Right cardiac atrium (tissue), 5 donors: ENCODE measurements around the gene B3GNT7. TPM values are rescaled to one million over a fixed set of nuclear protein-coding genes. Genes with fewer than 3 reads are reported as not detected.

ENCODE experiments used
- ATAC-seq, 2 donors: fragments of 200-7000 bp; cut with Tn5 transposase; one replicate each; pipeline versions ENCODE4 v1.8.0 to v1.9.1; 2020; ENCODE audit warnings: moderate library complexity in 2 of 2, mild to moderate bottlenecking in 1 of 2
- DNase-seq, 3 donors: peaks; one replicate each; pipeline ENCODE4 v3.0.0-alpha.2; 2020
- H3K27ac ChIP-seq: one replicate; pipeline ENCODE4 v1.5.1; 2013; ENCODE audit warnings: mild to moderate bottlenecking, low read length, control low read depth, moderate library complexity
- H3K27me3 ChIP-seq: one replicate; pipeline ENCODE4 v1.6.1; 2013; ENCODE audit not compliant: control insufficient read depth, insufficient read depth
- H3K4me1 ChIP-seq: one replicate; pipeline ENCODE4 v1.6.1; 2013; ENCODE audit warnings: low read length; ENCODE audit not compliant: control insufficient read depth, insufficient read depth
- H3K4me3 ChIP-seq: one replicate; pipeline ENCODE4 v1.5.1; 2013; ENCODE audit warnings: low read length, control low read depth
- H3K9me3 ChIP-seq: one replicate; pipeline ENCODE4 v1.6.1; 2013; ENCODE audit warnings: low read length; ENCODE audit not compliant: control insufficient read depth
- WGBS: extraction: QIAGEN DNeasy Blood & Tissue Kit; methylation state at CpG from one replicate; pipeline ENCODE4 v1.1.7; 2013; 5-methylcytosine and 5-hydroxymethylcytosine counted together
- intact Hi-C, 4 donors: fragments of 100-400 bp; cut with DNase I; formaldehyde crosslinking; loops; one replicate each; pipeline versions ENCODE4 v1.11.0 to v1.14.0; 2022 to 2023
- polyA plus RNA-seq: library from polyadenylated mRNA; stranded (reverse); fragments of 200-250 nt; gene quantifications from one replicate; pipeline ENCODE4 v1.2.3, GENCODE V29; 2013
- total RNA-seq, 4 donors: library from RNA; stranded (reverse); fragmentation: NEBNext Ultra II Directional; extraction: Animal tissue kit (Norgen Biotek cat#: 25700); gene quantifications; one replicate each; pipeline ENCODE4 v1.2.1, GENCODE V29; 2021
- donor health status: healthy with polysubstance abuse.
- donor health status: DM: no; HTN: yes; CAD: no.
- donor health status: DM: no; HTN: no; CAD: no.
- donor health status: DM: no; HTN: yes; CAD: no; lungs with severe emphysema.
- donor health status: DM: yes; HTN: yes; CAD: no.

The B3GNT7 gene
- total and polyA plus RNA-seq, 5 donors = 2.5 to 7.3 (median 5.9) TPM

GRCh38 chr2:231387904-231388724, 7.4 kb upstream of the B3GNT7 start:
- H3K9me3 ChIP-seq = no peaks in the 10 kb centered on the region
- ATAC-seq (peak; percentile 59 to 62), DNase-seq (peak; percentile 46 to 80 (median 79))
- H3K4me3 ChIP-seq = no peak overlapping the region
- no peaks in the 10 kb centered on the region for H3K4me1 ChIP-seq
- no peak overlapping the region for H3K27ac ChIP-seq
- H3K27me3 ChIP-seq = no peaks in the 10 kb centered on the region
- intact Hi-C loops = no loop called here
- WGBS = 58% methylated on average over 26 of the region's 26 CpGs

- no peaks in the 10 kb centered on the region for H3K9me3 ChIP-seq
- intact Hi-C loops = no loop called here
- H3K27ac ChIP-seq = no peak overlapping the region
- H3K4me3 ChIP-seq = no peak overlapping the region
- no peaks in the 10 kb centered on the region for H3K4me1 ChIP-seq
- no peaks in the 10 kb centered on the region for H3K27me3 ChIP-seq
- 90% methylated on average over 15 of the region's 15 CpGs for WGBS
- ATAC-seq = no peak
- no peak for DNase-seq
These were observed 6.7 kb upstream of the B3GNT7 start for GRCh38 chr2:231388725-231389346.

GRCh38 chr2:231390667-231391066, 4.8 kb upstream of the B3GNT7 start:
- no peaks in the 10 kb centered on the region for H3K9me3 ChIP-seq
- ATAC-seq (no peak), DNase-seq (peak in 1 of 3 donors; percentile 49)
- H3K27ac ChIP-seq = no peak overlapping the region
- 71% methylated on average over 8 of the region's 8 CpGs for WGBS
- intact Hi-C loops = loop anchor here in 1 of 4 donors (10.0 kb wide), 1 partner anchor 96 kb away; no protein-coding TSS in a partner anchor
- H3K27me3 ChIP-seq = no peaks in the 10 kb centered on the region
- H3K4me1 ChIP-seq = no peaks in the 10 kb centered on the region
- no peak overlapping the region for H3K4me3 ChIP-seq

- intact Hi-C loops = loop anchor here in 1 of 4 donors (10.0 kb wide), 1 partner anchor 97 kb away; no protein-coding TSS in a partner anchor
- Histone ChIP-seq H3K9me3 (no peaks in the 10 kb centered on the region), H3K27me3 (no peaks in the 10 kb centered on the region), H3K4me1 (no peaks in the 10 kb centered on the region), H3K4me3 (no peak overlapping the region), H3K27ac (no peak overlapping the region)
- DNase-seq = peak in 1 of 3 donors; percentile 18
- 78% methylated on average over 7 of the region's 7 CpGs for WGBS
- no peak for ATAC-seq
These were observed 3.5 kb upstream of the B3GNT7 start for GRCh38 chr2:231391981-231392380.

- ATAC-seq = no peak
- no peaks in the 10 kb centered on the region for H3K9me3 ChIP-seq
- H3K27ac ChIP-seq = no peak overlapping the region
- no peaks in the 10 kb centered on the region for H3K4me1 ChIP-seq
- intact Hi-C loops = loop anchor here in 1 of 4 donors (10.0 kb wide), 1 partner anchor 98 kb away; no protein-coding TSS in a partner anchor
- peak in 1 of 3 donors; percentile 14 for DNase-seq
- WGBS = 93% methylated on average over 14 of the region's 14 CpGs
- H3K27me3 ChIP-seq = no peaks in the 10 kb centered on the region
- no peak overlapping the region for H3K4me3 ChIP-seq
These were observed 2.9 kb upstream of the B3GNT7 start for GRCh38 chr2:231392431-231393148.

- H3K27me3 ChIP-seq = no peaks in the 10 kb centered on the region
- H3K4me1 ChIP-seq = no peaks in the 10 kb centered on the region
- no peak overlapping the region for H3K27ac ChIP-seq
- intact Hi-C loops = loop anchor here in 1 of 4 donors (10.0 kb wide), 1 partner anchor 99 kb away; no protein-coding TSS in a partner anchor
- H3K4me3 ChIP-seq = no peak overlapping the region
- no peaks in the 10 kb centered on the region for H3K9me3 ChIP-seq
- DNase-seq (peak in 1 of 3 donors; percentile 47), ATAC-seq (no peak)
- 85% methylated on average over 17 of the region's 17 CpGs for WGBS
These were observed 2.1 kb upstream of the B3GNT7 start for GRCh38 chr2:231393149-231394131.

GRCh38 chr2:231394211-231395141, 1.0 kb upstream of the B3GNT7 start:
- intact Hi-C loops = loop anchor here in 2 of 4 donors (5.0 to 10.0 kb wide), 2 partner anchors 97 to 100 kb away; no protein-coding TSS in a partner anchor

GRCh38 chr2:231396058-231396821, 730 bp downstream of the B3GNT7 start:
- 20% methylated on average over 41 of the region's 41 CpGs for WGBS
- intact Hi-C loops = loop anchor here in 3 of 4 donors (2.0 to 10.0 kb wide), 3 partner anchors 99 to 101 kb away; no protein-coding TSS in a partner anchor
- no peak overlapping the region for H3K27ac ChIP-seq
- ATAC-seq = no peak
- H3K4me3 ChIP-seq = peak overlapping the region; percentile 73
- H3K9me3 ChIP-seq = no peaks in the 10 kb centered on the region
- no peak for DNase-seq
- peaks cover 5% of the 10 kb centered on the region for H3K4me1 ChIP-seq
- no peaks in the 10 kb centered on the region for H3K27me3 ChIP-seq

More at GRCh38 chr2:231394211-231395141, 1.0 kb upstream of the B3GNT7 start:
- no peak for ATAC-seq
- 81% methylated on average over 13 of the region's 13 CpGs for WGBS
- Histone ChIP-seq H3K27me3 (no peaks in the 10 kb centered on the region), H3K27ac (no peak overlapping the region), H3K9me3 (no peaks in the 10 kb centered on the region), H3K4me3 (no peak overlapping the region), H3K4me1 (no peaks in the 10 kb centered on the region)
- DNase-seq = peak in 1 of 3 donors; percentile 6
